ENCODE measurements around the gene HSP90B1. TPM values are rescaled to one million over a fixed set of nuclear protein-coding genes. Genes with fewer than 3 reads are reported as not detected.

The HSP90B1 gene
- 250 TPM for total RNA-seq

DNA sequence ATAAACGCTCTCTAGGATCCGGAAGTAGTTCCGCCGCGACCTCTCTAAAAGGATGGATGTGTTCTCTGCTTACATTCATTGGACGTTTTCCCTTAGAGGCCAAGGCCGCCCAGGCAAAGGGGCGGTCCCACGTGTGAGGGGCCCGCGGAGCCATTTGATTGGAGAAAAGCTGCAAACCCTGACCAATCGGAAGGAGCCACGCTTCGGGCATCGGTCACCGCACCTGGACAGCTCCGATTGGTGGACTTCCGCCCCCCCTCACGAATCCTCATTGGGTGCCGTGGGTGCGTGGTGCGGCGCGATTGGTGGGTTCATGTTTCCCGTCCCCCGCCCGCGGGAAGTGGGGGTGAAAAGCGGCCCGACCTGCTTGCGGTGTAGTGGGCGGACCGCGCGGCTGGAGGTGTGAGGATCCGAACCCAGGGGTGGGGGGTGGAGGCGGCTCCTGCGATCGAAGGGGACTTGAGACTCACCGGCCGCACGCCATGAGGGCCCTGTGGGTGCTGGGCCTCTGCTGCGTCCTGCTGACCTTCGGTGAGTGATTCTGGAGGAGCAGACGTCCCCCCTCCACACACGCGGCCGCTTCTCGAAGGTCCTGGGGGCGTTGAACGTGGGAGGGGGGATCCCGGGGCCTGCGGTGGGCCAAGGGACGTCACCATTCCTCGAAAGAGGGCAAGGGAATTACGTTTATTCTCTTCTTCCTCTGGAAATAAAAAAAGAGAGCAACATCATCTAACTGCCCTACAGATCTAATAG, at the start of gene HSP90B1:
Gene HSP90B1, plus strand, starts transcription at position 377 of the 753 bp plus-strand sequence. Its CDS starts 106 bp downstream, at position 483.
- peaks cover 9 to 29% of the 10 kb centered on the region in 2 donors for H3K4me1 ChIP-seq
- intact Hi-C loops (cut with DNase I), result loop anchor here (1.0 to 5.0 kb wide), 4 partner anchors 27 to 158 kb away; partner anchors contain the start of gene TDG

GRCh38 chr12:103881261-103881660, 48.9 kb upstream of the HSP90B1 start:
- intact Hi-C loops (cut with DNase I), result no loop called here
- TF ChIP-seq CTCF (IDR thresholded peaks at IDR 0.05), result no peak
- Histone ChIP-seq H3K27ac (no peak overlapping the region), H3K4me3 (no peak overlapping the region), H3K9me3 (no peaks in the 10 kb centered on the region), H3K36me3 (no peaks in the 10 kb centered on the region), H3K4me1 (no peaks in the 10 kb centered on the region), H3K27me3 (no peaks in the 10 kb centered on the region)
- DNase-seq (ENCODE audit: low spot score in 2 of 2), result no peak

More for the DNA sequence above, at the start of gene HSP90B1:
- H3K27me3 ChIP-seq, result no peaks in the 10 kb centered on the region
- peak; percentile 100 for DNase-seq (ENCODE audit: low spot score in 2 of 2)
- H3K4me3 ChIP-seq, result peak within 1 kb of the TSS; percentile 81 to 99
- no peak for TF ChIP-seq CTCF (IDR thresholded peaks at IDR 0.05)
- no peaks in the 10 kb centered on the region for H3K9me3 ChIP-seq
- peaks cover 9 to 21% of the 10 kb centered on the region in 2 donors for H3K36me3 ChIP-seq
- H3K27ac ChIP-seq, result peak within 1 kb of the TSS; percentile 95 to 97

GRCh38 chr12:103882861-103883596, 47.2 kb upstream of the HSP90B1 start:
- Histone ChIP-seq H3K4me3 (no peak overlapping the region), H3K27me3 (no peaks in the 10 kb centered on the region), H3K27ac (no peak overlapping the region), H3K9me3 (no peaks in the 10 kb centered on the region), H3K36me3 (no peaks in the 10 kb centered on the region), H3K4me1 (no peaks in the 10 kb centered on the region)
- TF ChIP-seq CTCF (IDR thresholded peaks at IDR 0.05), result no peak
- intact Hi-C loops (cut with DNase I), result no loop called here
- DNase-seq (ENCODE audit: low spot score in 2 of 2), result no peak

GRCh38 chr12:103883908-103884307, 46.3 kb upstream of the HSP90B1 start:
- TF ChIP-seq CTCF (IDR thresholded peaks at IDR 0.05), result no peak
- DNase-seq (ENCODE audit: low spot score in 2 of 2), result no peak
- H3K4me3 ChIP-seq, result no peak overlapping the region
- H3K9me3 ChIP-seq, result no peaks in the 10 kb centered on the region
- intact Hi-C loops (cut with DNase I), result loop anchor here (2.0 kb wide), 2 partner anchors 47 to 225 kb away; partner anchors contain the start of gene HSP90B1
- H3K27ac ChIP-seq, result no peak overlapping the region
- H3K36me3 ChIP-seq, result no peaks in the 10 kb centered on the region
- no peaks in the 10 kb centered on the region for H3K27me3 ChIP-seq
- no peaks in the 10 kb centered on the region for H3K4me1 ChIP-seq

GRCh38 chr12:103884316-103884715, 45.9 kb upstream of the HSP90B1 start:
- intact Hi-C loops (cut with DNase I), result loop anchor here (2.0 kb wide), 2 partner anchors 46 to 224 kb away; partner anchors contain the start of gene HSP90B1
- H3K36me3 ChIP-seq, result no peaks in the 10 kb centered on the region
- no peaks in the 10 kb centered on the region for H3K27me3 ChIP-seq
- no peak overlapping the region for H3K27ac ChIP-seq
- no peaks in the 10 kb centered on the region for H3K9me3 ChIP-seq
- no peaks in the 10 kb centered on the region for H3K4me1 ChIP-seq
- no peak for DNase-seq (ENCODE audit: low spot score in 2 of 2)
- no peak overlapping the region for H3K4me3 ChIP-seq
- TF ChIP-seq CTCF (IDR thresholded peaks at IDR 0.05), result peak in 2 of 3 experiments; percentile 40 to 62
